T-helper 1 cell (primary cell): Measurements from ENCODE around the gene ASCC1.

Source experiments
- DNase-seq, 5 donors: peaks; one replicate each; pipeline ENCODE4 v3.0.0-alpha.2; 2012 to 2020

The ASCC1 gene

GRCh38 chr10:72081210-72081609 lies 134.9 kb downstream of the ASCC1 start:
- no peak for DNase-seq

- no peak for DNase-seq
These were observed 135.8 kb downstream of the ASCC1 start for GRCh38 chr10:72080042-72080975.

- peak in 3 of 5 donors; percentile 50 to 63 (median 60) for DNase-seq
These were observed 136.7 kb downstream of the ASCC1 start for GRCh38 chr10:72079356-72079755.

GRCh38 chr10:72077275-72077990 lies 138.6 kb downstream of the ASCC1 start:
- no peak for DNase-seq

GRCh38 chr10:72076756-72077155 lies 139.3 kb downstream of the ASCC1 start:
- DNase-seq, result no peak

GRCh38 chr10:72075376-72076115 lies 140.5 kb downstream of the ASCC1 start:
- no peak for DNase-seq

GRCh38 chr10:72074574-72075375 lies 141.3 kb downstream of the ASCC1 start:
- no peak for DNase-seq

GRCh38 chr10:72073708-72074573 lies 142.1 kb downstream of the ASCC1 start:
- DNase-seq, result no peak

- DNase-seq, result no peak
These were observed 143.4 kb downstream of the ASCC1 start for GRCh38 chr10:72072639-72073038.

- no peak for DNase-seq
These were observed 144.0 kb downstream of the ASCC1 start for GRCh38 chr10:72072046-72072445.

- DNase-seq, result no peak
These were observed 146.1 kb downstream of the ASCC1 start for GRCh38 chr10:72069751-72070526.

- no peak for DNase-seq
These were observed 147.1 kb downstream of the ASCC1 start for GRCh38 chr10:72068901-72069446.

GRCh38 chr10:72068126-72068765 lies 147.8 kb downstream of the ASCC1 start:
- no peak for DNase-seq

GRCh38 chr10:72067463-72068125 lies 148.5 kb downstream of the ASCC1 start:
- DNase-seq, result no peak

GRCh38 chr10:72066318-72067284 lies 149.5 kb downstream of the ASCC1 start:
- no peak for DNase-seq

- no peak for DNase-seq
These were observed 150.5 kb downstream of the ASCC1 start for GRCh38 chr10:72065439-72066025.

- no peak for DNase-seq
These were observed 152.2 kb downstream of the ASCC1 start for GRCh38 chr10:72063703-72064391.
